Measurements from ENCODE around the gene OSM.

OSM gene

GRCh38 chr22:30233582-30233981 lies 33.1 kb downstream of the OSM start:
- H3K27ac ChIP-seq = no peak overlapping the region
- H3K4me3 ChIP-seq (ENCODE audit: low read depth, low read length) = no peak overlapping the region
- H3K36me3 ChIP-seq (ENCODE audit: control insufficient read depth, insufficient read depth, low read length) = no peaks in the 10 kb centered on the region
- no peak overlapping the region for H3K4me2 ChIP-seq (ENCODE audit: low read length)
- H2AFZ ChIP-seq = no peak overlapping the region
- no peak for TF ChIP-seq CTCF (IDR thresholded peaks at IDR 0.05)
- no peaks in the 10 kb centered on the region for H3K4me1 ChIP-seq
- H3K9ac ChIP-seq = no peak overlapping the region
- no peaks in the 10 kb centered on the region for H3K79me2 ChIP-seq
- H3K27me3 ChIP-seq (ENCODE audit: control insufficient read depth, insufficient read depth, low read length) = no peaks in the 10 kb centered on the region
- H3K9me3 ChIP-seq (ENCODE audit: control insufficient read depth, low read length) = no peaks in the 10 kb centered on the region

DNA sequence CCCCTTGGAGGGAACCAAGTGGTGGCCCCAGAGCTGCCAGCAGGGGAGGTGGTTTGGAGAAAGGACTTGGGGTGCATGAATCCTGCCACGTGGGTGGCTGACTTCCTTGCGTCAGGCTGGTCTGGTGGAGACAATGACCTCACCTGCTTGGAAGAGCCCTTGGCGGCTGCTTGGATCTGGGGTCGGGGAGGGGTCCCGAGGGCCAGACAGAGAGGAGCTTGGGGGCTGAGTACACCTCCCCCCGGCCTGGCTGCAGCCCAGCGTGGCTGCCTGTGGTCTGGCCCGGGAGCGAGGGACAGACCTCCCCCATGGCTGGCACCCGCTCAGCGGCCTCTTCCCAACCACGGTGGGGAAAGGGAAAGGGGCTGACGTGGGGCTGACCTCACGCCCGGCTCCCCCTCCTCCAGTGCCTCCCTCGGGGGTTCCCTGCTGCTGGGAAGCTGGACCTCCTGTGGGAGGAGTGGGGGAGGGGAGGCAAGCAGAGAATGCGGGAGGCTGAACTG lies 33.9 kb downstream of the OSM start:
- no peaks in the 10 kb centered on the region for H3K27me3 ChIP-seq (ENCODE audit: control insufficient read depth, insufficient read depth, low read length)
- TF ChIP-seq CTCF (IDR thresholded peaks at IDR 0.05) = no peak
- H3K9me3 ChIP-seq (ENCODE audit: control insufficient read depth, low read length) = no peaks in the 10 kb centered on the region
- no peak overlapping the region for H2AFZ ChIP-seq
- H3K79me2 ChIP-seq = no peaks in the 10 kb centered on the region
- H3K4me3 ChIP-seq (ENCODE audit: low read depth, low read length) = no peak overlapping the region
- H3K4me2 ChIP-seq (ENCODE audit: low read length) = no peak overlapping the region
- no peak overlapping the region for H3K27ac ChIP-seq
- H3K36me3 ChIP-seq (ENCODE audit: control insufficient read depth, insufficient read depth, low read length) = no peaks in the 10 kb centered on the region
- no peak overlapping the region for H3K9ac ChIP-seq
- H3K4me1 ChIP-seq = no peaks in the 10 kb centered on the region

DNA sequence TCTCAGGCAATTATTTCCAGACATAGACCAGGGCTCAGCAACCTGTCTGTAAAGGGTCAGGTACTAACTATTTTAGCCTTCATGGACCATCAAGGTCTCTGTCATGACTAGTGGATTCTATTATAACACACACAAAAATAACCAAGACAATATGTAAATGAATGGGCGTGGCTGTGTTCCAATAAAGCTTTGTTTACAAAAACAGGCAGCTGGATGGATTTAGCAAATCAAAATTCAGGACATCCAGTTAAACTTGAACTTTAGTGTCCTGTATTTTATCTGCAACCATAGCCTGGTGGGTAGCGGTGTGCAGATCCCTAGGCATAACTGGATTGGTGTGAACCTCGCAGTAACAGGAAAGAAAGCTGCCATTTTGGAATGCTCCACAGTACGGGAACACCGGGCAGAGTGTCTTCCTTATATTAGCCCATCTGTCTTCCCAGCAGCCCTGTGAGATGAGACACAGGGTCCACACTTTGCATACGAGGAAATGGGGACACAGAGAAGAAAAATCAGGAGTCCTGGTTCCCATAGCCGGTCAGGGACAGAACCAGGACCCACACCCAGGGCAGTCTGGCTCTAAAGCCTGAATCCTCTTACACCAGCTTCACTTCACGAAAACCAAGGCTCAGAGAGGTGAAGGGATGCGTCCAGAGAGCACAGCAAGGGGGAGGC lies 35.7 kb downstream of the OSM start:
- Histone ChIP-seq H3K4me3 (ENCODE audit: low read depth, low read length) (no peak overlapping the region), H3K27me3 (ENCODE audit: control insufficient read depth, insufficient read depth, low read length) (no peaks in the 10 kb centered on the region), H3K79me2 (no peaks in the 10 kb centered on the region), H3K4me1 (no peaks in the 10 kb centered on the region), H3K9ac (no peak overlapping the region), H3K36me3 (ENCODE audit: control insufficient read depth, insufficient read depth, low read length) (no peaks in the 10 kb centered on the region), H3K4me2 (ENCODE audit: low read length) (no peak overlapping the region), H3K27ac (no peak overlapping the region), H2AFZ (no peak overlapping the region), H3K9me3 (ENCODE audit: control insufficient read depth, low read length) (no peaks in the 10 kb centered on the region)
- no peak for TF ChIP-seq CTCF (IDR thresholded peaks at IDR 0.05)

- H2AFZ ChIP-seq = no peak overlapping the region
- no peak overlapping the region for H3K27ac ChIP-seq
- no peak overlapping the region for H3K4me3 ChIP-seq (ENCODE audit: low read depth, low read length)
- no peaks in the 10 kb centered on the region for H3K9me3 ChIP-seq (ENCODE audit: control insufficient read depth, low read length)
- no peaks in the 10 kb centered on the region for H3K36me3 ChIP-seq (ENCODE audit: control insufficient read depth, insufficient read depth, low read length)
- no peak overlapping the region for H3K4me2 ChIP-seq (ENCODE audit: low read length)
- no peaks in the 10 kb centered on the region for H3K4me1 ChIP-seq
- no peak for TF ChIP-seq CTCF (IDR thresholded peaks at IDR 0.05)
- no peaks in the 10 kb centered on the region for H3K27me3 ChIP-seq (ENCODE audit: control insufficient read depth, insufficient read depth, low read length)
- no peak overlapping the region for H3K9ac ChIP-seq
- H3K79me2 ChIP-seq = no peaks in the 10 kb centered on the region
Measured at GRCh38 chr22:30230330-30230729, 36.3 kb downstream of the OSM start.
